ENCODE results near the gene SYT11. TPM values are rescaled to one million over a fixed set of nuclear protein-coding genes. Genes with fewer than 3 reads are reported as not detected.
A peak's percentile ranks its signal among the peaks of the same experiment; 100 is the strongest.
"Not testable (repeated sequence)": the region's sequence is repeated elsewhere in the genome, so short reads cannot be mapped to it uniquely, and the experiment has no call there.

SYT11 gene
- total RNA-seq, 2 experiments from 2014 or later: 8.7 to 9.2 TPM

DNA sequence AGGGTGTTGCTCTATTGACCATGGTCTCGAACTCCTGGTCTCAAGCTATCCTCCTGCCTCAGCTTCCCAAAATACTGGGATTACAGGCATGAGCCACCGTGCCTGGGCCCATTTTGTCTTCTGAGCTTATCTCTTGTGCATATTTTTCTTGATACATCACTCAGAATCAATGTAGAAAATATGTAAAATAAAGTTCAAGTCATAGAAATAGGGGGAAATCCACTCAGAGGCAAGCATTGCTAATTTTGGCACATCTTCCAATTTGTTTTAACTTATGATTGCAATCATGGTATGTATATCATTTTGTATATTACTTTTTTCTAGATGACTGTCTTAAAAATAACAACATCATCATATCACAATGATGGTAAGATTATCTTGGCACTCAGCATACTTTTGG, 30.2 kb downstream of the SYT11 start:
- TF ChIP-seq, protein P1, sequence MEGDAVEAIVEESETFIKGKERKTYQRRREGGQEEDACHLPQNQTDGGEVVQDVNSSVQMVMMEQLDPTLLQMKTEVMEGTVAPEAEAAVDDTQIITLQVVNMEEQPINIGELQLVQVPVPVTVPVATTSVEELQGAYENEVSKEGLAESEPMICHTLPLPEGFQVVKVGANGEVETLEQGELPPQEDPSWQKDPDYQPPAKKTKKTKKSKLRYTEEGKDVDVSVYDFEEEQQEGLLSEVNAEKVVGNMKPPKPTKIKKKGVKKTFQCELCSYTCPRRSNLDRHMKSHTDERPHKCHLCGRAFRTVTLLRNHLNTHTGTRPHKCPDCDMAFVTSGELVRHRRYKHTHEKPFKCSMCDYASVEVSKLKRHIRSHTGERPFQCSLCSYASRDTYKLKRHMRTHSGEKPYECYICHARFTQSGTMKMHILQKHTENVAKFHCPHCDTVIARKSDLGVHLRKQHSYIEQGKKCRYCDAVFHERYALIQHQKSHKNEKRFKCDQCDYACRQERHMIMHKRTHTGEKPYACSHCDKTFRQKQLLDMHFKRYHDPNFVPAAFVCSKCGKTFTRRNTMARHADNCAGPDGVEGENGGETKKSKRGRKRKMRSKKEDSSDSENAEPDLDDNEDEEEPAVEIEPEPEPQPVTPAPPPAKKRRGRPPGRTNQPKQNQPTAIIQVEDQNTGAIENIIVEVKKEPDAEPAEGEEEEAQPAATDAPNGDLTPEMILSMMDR (IDR thresholded peaks at IDR 0.05): no peak
- H3K27me3 Mint-ChIP-seq: no peaks in the 10 kb centered on the region
- no peak overlapping the region for H3K4me3 Mint-ChIP-seq
- no peak overlapping the region for H3K27ac Mint-ChIP-seq
- H3K36me3 Mint-ChIP-seq (ENCODE audit: low read depth): no peaks in the 10 kb centered on the region
- no peak for DNase-seq
- peaks cover 15% of the 10 kb centered on the region for H3K4me1 Mint-ChIP-seq (ENCODE audit: low read depth)
- intact Hi-C loops (cut with micrococcal nuclease): no loop called here
- POLR2A ChIA-PET: no interaction called here
- CTCF ChIA-PET: no interaction called here
- no peak for ATAC-seq
- no peaks in the 10 kb centered on the region for H3K9me3 Mint-ChIP-seq

DNA sequence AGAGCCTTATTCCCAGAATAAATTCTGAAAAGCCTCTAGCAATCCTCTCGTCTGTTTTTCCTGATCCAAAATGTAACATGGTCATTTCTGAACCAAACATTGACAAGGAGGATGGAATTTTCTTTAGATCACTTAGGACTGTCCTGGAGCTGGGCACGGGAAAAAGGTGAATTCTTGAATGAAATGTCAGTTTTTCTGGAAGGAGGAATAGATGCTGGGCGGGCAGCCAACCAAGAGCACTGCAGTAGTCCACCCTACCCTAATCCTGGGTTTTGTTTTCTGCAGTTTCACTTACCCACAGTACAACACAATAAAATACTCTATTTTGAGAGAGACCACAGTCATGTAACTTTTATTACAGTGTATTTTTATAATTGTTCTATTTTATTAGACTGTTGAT, 30.9 kb downstream of the SYT11 start:
- H3K27ac Mint-ChIP-seq: no peak overlapping the region
- DNase-seq (no peak), ATAC-seq (no peak)
- H3K4me3 Mint-ChIP-seq: no peak overlapping the region
- ChIA-PET CTCF (no interaction called here), POLR2A (no interaction called here)
- H3K27me3 Mint-ChIP-seq: no peaks in the 10 kb centered on the region
- intact Hi-C loops (cut with micrococcal nuclease): no loop called here
- TF ChIP-seq, protein P1 (IDR thresholded peaks at IDR 0.05): no peak
- H3K9me3 Mint-ChIP-seq: no peaks in the 10 kb centered on the region
- H3K36me3 Mint-ChIP-seq (ENCODE audit: low read depth): no peaks in the 10 kb centered on the region
- H3K4me1 Mint-ChIP-seq (ENCODE audit: low read depth): peaks cover 15% of the 10 kb centered on the region

GRCh38 chr1:155892796-155893195, 33.4 kb downstream of the SYT11 start:
- ATAC-seq (no peak), DNase-seq (no peak)
- peaks cover 18% of the 10 kb centered on the region for H3K4me1 Mint-ChIP-seq (ENCODE audit: low read depth)
- ChIA-PET CTCF (interaction anchor here (1.4 kb wide), 2 partner anchors 10 to 11 kb away, joined by 4 to 5 read pairs; no protein-coding TSS in a partner anchor), POLR2A (interaction anchor here (0.9 kb wide), 1 partner anchor 19 kb away, joined by 3 read pairs; no protein-coding TSS in a partner anchor)
- H3K4me3 Mint-ChIP-seq: no peak overlapping the region
- H3K27me3 Mint-ChIP-seq: no peaks in the 10 kb centered on the region
- H3K9me3 Mint-ChIP-seq: no peaks in the 10 kb centered on the region
- TF ChIP-seq, protein P1 (IDR thresholded peaks at IDR 0.05): no peak
- H3K36me3 Mint-ChIP-seq (ENCODE audit: low read depth): peaks cover 9% of the 10 kb centered on the region
- intact Hi-C loops (cut with micrococcal nuclease): no loop called here
- peak overlapping the region; percentile 57 for H3K27ac Mint-ChIP-seq

DNA sequence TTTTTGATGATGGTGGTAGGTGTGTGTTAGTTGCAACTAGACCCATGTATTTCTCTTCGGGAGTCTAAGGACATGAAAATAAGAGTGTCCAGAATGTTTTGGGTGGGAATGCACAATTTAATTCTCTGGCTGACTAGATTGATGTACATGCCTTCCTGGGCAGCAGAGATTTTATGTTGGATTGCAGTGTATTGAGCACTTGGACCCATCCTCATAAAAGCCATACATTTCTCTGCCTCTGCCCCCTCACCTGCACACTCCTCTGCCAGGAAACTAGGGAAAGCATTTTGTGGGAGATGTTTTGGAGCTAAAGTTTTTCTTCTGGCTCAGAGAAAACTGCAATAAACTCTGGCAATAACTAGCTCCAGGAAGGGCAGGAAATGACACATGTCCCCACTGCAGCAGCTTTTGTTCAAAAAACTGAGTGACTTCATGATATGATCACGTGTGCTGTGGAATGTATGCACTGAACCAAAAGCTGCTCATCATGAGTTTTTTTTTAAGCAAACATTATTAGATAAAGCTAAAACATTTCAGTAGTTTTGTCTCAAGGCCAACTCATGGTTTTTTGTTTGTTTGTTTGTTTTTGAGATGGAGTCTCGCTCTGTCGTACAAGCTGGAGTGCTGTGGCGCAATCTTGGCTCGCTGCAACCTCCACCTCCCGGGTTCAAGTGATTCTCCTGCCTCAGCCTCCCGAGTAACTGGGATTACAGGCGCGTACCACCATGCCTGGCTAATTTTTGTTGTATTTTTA, 34.2 kb downstream of the SYT11 start:
- peak; percentile 33 for DNase-seq
- ATAC-seq: peak; percentile 86
- H3K4me1 Mint-ChIP-seq (ENCODE audit: low read depth): peaks cover 19% of the 10 kb centered on the region
- no peaks in the 10 kb centered on the region for H3K9me3 Mint-ChIP-seq
- ChIA-PET POLR2A (no interaction called here), CTCF (interaction anchor here (1.4 kb wide), 2 partner anchors 10 to 11 kb away, joined by 4 to 5 read pairs; no protein-coding TSS in a partner anchor)
- intact Hi-C loops (cut with micrococcal nuclease): no loop called here
- peaks cover 11% of the 10 kb centered on the region for H3K36me3 Mint-ChIP-seq (ENCODE audit: low read depth)
- no peaks in the 10 kb centered on the region for H3K27me3 Mint-ChIP-seq
- peak overlapping the region; percentile 57 for H3K27ac Mint-ChIP-seq
- TF ChIP-seq, protein P1 (IDR thresholded peaks at IDR 0.05): no peak
- H3K4me3 Mint-ChIP-seq: no peak overlapping the region

DNA sequence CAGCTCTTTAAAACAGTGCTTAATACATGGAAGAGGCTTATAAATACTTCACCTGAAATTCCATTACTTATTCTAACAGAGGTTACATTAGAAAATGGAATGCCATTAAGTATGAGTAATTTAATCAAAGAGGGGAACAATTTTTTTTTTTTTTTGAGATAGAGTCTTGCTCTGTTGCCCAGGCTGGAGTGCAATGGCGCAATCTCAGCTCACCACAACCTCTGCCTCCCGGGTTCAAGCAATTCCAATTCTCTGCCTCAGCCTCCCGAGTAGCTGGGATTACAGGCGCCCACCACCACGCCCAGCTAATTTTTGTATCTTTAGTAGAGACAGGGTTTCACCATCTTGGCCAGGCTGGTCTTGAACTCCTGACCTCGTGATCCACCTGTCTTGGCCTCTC, 36.2 kb downstream of the SYT11 start:
- ChIA-PET POLR2A (interaction anchor here (0.7 to 1.2 kb wide), 3 partner anchors 9 to 158 kb away, joined by 4 read pairs; partner anchors contain the start of gene UBQLN4), CTCF (interaction anchor here (1.4 to 1.9 kb wide), 3 partner anchors 12 to 171 kb away, joined by 4 to 6 read pairs (median 5); no protein-coding TSS in a partner anchor)
- DNase-seq; H3K27me3 Mint-ChIP-seq; H3K9me3 Mint-ChIP-seq; intact Hi-C loops (cut with micrococcal nuclease); ATAC-seq; H3K27ac Mint-ChIP-seq; H3K4me3 Mint-ChIP-seq: not testable (repeated sequence)
- peaks cover 28% of the 10 kb centered on the region for H3K36me3 Mint-ChIP-seq (ENCODE audit: low read depth)
- peaks cover 19% of the 10 kb centered on the region for H3K4me1 Mint-ChIP-seq (ENCODE audit: low read depth)

DNA sequence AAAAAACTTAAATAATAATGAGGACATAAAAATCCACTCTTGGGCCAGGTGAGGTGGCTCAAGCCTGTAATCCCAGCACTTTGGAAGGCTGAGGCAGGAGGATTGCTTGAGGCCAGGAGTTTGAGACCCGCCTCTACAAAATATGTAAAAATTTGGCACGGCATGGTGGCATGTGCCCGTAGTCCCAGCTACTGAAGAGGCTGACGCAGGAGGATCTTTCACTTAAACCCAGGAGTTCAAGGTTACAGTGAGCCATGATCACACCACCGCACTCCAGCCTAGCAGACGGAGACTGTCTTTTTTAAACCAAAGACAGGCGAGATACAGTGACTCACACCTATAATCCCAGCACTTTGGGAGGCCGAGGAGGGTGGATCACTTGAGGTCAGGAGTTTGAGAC, 37.1 kb downstream of the SYT11 start:
- ATAC-seq; DNase-seq; H3K9me3 Mint-ChIP-seq; CTCF ChIA-PET; intact Hi-C loops (cut with micrococcal nuclease); H3K4me3 Mint-ChIP-seq; POLR2A ChIA-PET; H3K27ac Mint-ChIP-seq; H3K27me3 Mint-ChIP-seq: not testable (repeated sequence)
- Mint-ChIP-seq H3K4me1 (ENCODE audit: low read depth) (peaks cover 19% of the 10 kb centered on the region), H3K36me3 (ENCODE audit: low read depth) (peaks cover 32% of the 10 kb centered on the region)

Data from activated CD8-positive, alpha-beta T cell treated with anti-CD3 and anti-CD28 coated beads for 36 hours (primary cell).